Amygdala (tissue), 56 donors: ENCODE data around the gene KLK10.
"Not testable (repeated sequence)": the region's sequence is repeated elsewhere in the genome, so short reads cannot be mapped to it uniquely, and the experiment has no call there.

Source experiments
- DNase-seq, 56 donors: peaks; one replicate each; lab custom pipeline; 2025; lab: John Stamatoyannopoulos, UW

Gene KLK10

DNA sequence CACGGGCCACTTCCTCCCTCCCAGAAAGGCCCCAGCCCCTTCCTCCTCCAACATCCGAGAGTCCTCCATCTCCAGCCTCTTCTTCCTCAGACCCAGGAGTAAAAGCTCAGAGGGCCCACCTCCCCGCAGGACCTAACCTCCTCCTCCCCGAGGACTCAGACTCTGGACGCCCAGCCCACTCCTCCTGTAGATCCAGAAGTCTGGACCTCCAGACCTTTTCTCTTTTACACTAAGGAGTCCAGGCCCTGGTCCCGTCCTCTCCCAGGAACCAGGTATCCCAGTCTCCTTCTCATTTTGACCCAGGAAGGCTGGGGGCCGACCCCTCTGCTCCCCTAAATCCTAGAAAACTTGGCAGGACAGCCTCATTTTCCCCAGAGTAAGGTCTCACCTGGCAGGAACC, 16.2 kb downstream of the KLK10 start:
- no peak for DNase-seq

DNA sequence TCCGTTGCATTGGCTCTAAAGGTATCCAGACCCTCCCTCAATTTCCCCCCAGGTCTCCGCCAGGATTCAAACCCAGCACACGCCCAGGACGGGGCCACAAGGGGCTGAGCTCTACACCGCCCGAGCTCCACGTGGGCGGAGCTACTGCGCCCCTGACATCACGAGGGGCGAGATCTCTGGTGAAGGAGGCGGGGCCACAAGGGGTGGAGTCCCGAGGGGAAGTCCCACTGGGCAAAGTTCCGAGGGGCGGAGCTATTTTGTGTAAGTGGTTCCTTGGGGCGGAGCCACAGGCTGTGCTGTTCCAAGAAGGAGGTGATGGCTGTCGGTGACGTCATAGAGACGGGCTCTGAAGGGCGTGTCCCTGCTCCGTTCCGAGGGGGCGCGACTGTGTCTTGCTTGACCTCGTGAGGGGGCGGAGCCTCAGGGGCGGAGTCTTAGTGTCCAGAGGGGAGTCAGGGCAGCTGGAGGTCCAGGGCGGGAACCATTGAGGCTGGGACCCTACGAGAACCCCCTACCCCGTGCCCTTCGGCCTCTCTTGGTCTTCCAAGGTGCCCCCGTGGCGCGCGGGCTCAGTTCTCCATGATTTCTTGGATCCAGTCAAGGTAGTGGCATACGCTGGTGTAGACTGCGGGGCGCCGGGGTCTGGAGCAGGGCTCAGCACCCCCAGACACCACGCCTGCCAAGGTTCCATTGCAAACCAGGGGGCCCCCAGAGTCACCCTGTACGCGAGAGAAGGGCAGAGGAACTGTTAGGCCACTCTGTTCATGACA, 16.8 kb downstream of the KLK10 start:
- peak in 4 of 56 donors; percentile 10 to 63 (median 26) for DNase-seq

DNA sequence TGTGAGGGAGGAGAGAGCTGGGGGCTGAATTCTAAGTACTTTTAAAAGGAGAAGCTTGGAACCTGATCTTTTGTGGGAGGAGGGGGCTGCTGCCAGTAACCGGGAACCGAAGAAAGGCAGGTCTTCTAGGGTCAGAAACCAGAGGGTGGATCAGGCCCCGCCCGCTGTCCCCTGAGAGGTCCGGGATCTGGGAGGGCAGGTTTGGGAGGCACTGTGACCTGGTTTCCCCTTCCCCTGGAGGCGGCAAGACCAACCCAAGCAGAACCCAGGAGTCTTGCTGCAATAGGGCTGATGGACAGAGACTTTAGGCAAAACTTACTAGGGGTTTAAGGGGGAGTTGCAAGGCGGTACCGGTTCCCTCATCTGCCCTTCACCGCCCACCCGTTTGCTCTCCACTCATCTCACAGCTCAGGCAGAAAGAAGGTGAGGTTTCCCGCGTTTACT, 17.4 kb downstream of the KLK10 start:
- no peak for DNase-seq

DNA sequence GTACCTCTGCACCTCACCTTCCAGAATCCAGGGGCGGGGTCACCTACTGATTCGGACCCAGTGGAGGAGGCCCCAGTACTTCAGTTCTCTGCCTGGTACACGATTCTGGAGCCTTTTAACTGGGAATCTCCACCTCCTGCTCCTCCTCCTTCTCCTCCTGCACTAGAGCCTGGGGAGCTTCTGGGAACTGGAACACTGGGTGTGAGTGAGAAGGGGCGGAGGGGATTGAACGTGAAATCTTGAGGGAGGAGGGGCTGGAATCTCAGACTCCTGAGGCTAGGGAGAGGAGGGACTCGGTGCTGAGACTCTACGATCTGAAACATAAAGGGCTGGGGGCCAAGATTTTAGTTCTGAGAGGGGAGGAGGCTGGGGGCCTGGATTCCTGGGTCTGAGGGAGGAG, 18.0 kb downstream of the KLK10 start, which contains the start of gene KLK8:
KLK8 (minus strand) TSS at position 90 of the 400 bp plus-strand sequence. CDS start 437 bp downstream, outside the sequence.
- DNase-seq, result no peak

DNA sequence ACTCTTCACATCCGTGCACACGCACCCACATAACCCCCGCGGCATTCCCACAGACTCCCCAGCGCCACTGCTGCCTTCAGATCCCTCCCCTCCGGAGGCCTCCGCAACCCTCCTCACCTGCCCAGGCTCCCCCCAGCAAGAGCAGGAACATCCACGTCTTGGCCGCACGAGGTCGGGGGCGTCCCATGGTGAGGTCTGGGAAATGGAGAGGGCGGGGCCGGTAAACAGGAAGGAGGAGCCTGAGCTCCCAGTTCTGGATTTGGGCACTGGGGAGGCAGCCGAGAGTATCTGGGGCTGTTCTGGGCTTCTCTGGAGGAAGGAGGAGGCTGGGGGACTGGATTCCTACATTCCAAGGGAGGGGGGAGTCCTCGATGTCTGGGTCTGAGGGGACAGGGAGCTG, 18.5 kb downstream of the KLK10 start:
- no peak for DNase-seq

DNA sequence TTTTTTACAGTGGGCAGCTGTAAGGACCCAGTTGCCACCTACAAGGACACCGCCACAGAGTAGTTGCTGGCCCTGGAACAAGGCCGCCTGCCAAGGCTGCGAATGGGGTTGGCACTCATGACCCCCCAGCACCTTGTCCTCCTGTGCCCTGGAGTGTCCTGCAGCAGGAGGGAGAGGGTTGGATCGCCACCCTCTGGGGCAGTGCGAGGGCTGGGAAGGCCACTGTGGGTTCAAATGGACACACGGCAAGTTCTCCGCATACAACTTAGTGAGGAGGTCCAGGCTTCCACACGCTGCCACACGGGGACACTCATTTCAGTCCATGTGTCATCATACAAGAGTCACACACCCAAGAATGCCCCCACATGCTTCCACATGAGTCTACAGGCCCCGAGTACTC, 19.1 kb downstream of the KLK10 start:
- DNase-seq, result no peak

DNA sequence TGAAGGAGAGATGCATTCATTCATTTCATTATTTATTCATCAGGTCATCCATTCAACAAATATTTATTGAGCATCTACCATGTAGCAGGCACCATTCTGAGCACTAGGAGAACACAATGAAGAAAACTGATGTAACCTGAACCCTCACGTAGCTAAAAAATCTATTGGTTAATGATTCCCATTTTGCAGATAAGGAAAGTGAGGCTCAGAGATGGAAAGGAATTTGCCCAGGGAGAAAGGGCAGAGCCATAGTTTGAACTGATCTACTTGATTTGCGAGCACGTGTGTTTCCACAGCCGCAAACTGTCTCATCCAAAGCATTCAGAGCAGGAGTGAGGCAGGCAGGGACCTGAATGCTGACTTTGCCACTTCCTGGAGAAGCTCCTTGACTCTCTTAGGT, 20.8 kb downstream of the KLK10 start:
- no peak for DNase-seq

DNA sequence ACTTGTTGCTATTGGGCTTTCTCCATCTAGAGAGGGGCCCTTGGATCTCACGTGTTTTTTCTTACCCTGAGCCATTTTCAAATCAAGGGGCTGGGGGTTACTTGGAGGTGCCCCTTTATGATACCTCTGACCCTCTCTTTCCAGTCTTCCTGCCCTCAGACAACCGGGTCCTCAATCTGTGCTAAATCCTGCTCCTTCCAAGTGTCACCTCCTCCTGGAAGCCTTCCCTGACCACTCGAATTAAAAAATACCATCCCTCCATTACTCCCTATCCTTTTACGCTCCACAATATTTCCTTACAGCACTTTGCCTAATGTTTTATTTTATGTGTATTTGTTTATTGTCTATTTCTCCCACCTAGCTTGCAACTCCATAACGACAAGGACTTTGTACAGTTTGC, 21.4 kb downstream of the KLK10 start:
- DNase-seq, result no peak

DNA sequence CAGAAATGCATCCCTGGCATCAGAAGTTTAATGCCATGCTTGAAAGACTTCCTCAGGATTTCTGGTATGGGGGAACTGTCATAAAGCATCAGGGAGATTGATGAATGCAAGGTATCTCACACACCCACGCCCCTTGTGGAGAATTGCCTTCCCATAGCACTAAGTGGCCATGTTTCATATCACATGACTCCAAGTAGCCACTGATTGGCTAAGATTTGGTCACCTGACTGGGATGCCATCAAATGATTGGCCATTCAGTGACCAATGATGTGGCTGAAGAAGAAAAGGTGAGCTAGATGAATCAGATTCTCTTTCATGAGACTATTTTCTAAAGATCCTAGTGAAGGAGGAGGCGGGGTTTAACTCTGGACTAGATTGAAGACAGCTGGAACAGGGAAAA, 25.4 kb downstream of the KLK10 start:
- no peak for DNase-seq

DNA sequence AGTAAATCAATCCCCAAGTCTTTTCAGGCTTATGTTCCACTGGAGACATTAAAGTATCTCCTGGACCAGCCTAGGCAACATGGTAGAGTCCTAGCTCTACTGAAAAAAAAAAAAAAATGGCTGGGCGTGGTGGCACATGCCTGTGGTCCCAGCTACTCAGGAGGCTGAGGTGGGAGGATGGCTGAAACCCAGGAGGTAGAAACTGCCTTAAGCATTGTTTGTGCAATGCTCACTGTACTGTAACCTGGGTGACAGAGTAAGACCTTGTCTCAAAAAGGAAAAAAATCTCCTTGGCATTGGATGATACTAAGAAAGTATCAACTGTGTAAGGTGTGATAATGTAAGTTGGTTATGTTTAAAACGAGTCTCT, 26.9 kb downstream of the KLK10 start:
- DNase-seq, result no peak

DNA sequence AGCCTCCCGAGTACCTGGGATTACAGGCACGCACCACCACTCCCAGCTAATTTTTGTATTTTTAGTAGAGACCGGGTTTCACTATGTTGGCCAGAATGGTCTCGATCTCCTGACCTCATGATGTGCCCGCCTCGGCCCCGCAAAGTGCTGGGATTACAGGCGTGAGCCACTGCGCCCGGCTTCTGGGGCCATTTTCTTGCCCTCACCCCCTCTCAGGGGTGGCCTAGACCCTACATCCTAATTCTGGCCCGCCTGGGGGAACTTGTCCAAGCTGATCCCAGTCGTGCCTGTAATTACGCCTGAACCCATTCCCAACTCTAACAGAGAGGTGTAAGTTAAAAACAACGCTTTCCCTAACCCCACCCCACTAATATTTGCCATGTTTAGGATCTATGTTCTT, 35.1 kb downstream of the KLK10 start:
- DNase-seq, result not testable (repeated sequence)

DNA sequence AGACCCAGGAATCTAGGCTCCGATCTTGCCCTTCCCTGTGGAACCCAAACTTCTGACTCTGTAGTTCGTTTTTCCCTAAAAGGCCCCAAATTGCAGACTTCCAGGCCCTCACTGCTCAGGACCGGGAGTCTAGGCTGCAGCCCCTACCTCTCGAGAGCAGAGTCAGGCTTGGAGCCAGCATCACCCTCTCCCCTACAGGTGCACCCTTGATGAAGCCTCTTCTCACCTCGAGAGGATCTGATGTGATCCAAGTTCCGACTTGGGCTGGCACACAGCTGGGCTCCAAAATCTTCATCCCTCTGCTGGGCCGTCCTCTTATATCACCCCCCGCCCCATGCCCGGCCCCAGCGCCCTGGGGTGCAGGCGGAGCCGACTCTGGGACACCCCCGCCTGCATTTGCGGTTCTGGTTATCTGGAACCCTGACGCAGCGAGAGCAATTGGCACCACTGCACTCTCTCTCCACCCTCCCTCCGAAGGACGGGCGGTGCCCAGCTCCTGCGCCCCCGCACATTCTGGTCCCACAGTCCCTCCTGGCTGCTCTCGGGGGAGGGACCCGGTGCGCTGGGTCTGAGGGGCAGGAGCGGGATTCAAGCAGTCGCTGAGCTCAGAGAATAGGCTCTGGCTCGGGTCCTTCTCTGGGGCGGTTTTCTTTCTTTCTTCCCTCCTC, 35.8 kb downstream of the KLK10 start, which contains the start of gene KLK7:
KLK7 (minus strand) TSS at position 293 of the 668 bp plus-strand sequence. CDS start 1,518 bp downstream, outside the sequence.
- DNase-seq, result peak in 3 of 56 donors; percentile 10 to 18 (median 13)

DNA sequence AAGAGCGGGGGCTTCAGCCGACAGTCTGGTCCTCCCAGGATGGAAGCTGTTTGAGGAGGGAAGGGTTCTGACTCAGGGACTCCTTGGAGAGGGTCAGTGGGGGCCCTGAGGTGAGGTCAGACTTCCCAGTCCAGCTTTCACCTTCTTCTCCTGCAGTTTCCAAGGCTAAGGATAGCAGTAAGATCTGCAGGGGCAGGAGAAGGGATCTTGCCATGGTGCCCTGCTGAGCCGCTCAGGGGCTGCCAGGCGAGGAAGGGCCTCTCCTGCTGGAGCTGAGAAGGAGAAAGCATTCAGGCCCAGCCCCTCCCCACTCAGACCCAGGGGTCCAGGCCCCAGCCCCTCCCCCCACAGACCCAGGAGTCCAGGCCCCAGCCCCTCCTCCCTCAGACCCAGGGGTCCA, 37.3 kb downstream of the KLK10 start:
- DNase-seq, result no peak

DNA sequence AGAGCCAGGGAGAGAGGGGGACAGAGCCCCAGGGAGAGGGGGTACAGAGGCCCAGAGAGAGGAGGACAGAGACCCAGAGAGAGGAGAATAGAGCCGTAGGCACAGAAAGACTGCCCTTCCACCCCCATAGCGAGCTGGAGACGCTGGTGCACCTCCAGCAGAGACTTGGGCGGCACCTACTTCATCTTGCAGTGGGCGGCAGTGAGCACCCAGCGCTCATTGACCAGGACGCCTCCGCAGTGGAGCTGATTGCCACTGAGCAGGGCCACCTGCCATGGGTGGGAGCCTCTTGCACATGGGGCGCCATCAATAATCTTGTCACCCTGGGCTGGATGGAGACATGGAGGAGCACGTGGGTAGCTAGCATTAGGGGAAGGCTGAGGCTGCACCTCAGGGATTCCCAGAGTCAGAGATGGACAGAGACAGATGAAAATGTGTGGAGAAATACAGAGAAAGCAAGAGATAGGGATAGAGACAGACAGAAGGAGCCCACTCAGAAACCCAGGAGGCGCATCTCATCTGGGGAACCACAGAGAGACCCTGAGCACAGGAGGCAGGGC, 37.8 kb downstream of the KLK10 start:
- peak in 2 of 56 donors; percentile 10 to 14 for DNase-seq

DNA sequence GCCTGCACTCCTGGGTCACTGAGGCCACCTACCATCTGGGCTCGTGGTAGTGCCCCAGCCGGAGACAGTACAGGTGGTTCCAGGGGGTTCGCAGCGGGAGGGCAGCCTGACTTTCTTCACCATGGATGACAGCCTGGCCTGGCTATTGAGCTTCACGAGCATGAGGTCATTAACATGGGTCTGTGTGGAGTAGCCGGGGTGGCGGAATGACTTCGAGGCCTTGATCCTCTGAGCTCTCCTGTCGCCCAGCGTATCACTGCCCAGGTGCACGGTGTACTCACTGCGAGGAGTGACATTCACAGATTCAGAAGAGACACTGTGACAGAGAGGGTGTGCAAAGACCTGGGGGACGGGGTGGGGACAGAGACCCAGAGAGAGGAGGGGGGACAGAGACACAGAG, 39.3 kb downstream of the KLK10 start:
- no peak for DNase-seq

DNA sequence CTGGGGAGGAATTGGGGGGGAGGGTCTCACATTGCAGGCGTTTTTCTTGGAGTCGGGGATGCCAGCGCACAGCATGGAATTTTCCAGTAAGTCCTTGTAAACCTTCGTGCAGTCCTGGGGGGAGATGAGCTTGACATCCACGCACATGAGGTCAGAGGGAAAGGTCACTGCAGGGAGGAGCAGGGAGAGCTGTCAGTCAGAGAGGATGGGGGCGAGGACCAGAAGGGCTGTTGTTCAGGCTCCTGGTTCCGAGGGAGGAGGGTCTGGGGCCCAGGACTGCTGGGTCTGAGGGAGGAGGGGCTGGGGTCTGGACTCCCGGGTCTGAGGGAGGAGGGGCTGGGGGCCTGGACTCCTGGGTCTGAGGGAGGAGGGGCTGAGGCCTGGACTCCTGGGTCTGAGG, 39.8 kb downstream of the KLK10 start:
- DNase-seq, result peak in 1 of 56 donors; percentile 5

DNA sequence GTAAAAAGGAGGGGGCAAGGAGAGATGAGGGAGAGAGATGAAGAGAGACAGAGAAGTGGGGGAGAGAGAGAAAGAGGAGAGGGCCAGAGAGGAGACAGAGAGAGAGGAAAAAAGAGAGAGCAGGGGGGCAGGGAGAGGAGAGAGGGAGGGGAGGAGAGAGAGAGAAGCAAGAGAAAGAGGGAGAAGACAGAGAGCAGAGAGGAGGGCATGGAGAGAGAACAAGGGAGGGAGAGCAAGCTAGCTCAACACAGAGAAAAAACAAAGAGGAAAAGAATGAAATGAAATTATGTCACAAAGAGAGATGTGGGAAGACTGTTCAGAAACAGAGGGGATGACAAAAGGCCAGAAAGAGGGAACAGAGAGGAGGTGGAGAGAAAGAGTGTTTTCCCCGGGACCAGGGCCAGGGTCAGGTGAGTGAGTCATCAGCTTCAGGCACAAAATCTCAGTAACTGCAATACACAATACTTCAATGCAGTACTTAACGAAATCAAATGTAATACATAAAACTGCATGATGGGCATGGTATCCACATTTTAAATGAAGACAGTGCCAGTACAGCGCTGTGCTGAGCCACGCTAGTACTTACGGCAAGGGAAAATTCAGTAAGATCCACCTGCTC, 40.6 kb downstream of the KLK10 start:
- no peak for DNase-seq

DNA sequence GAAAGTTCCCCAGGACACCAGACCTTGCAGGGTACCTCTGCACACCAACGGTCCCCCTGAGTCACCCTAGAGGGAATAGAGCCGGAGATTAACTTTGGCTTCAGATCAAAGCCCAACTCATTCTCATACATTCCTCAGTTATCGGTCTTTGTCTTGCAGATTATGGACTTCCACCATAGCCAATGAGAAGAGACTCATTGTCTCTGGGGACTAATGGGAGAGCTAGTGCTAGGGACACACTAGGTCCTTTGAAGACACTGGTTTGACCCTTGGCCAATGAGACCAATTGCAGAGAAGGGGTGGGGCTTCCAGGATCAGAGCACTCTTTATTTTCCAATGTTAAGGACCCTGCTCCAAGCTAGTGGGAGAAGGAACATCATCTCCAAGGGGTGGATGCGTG, 41.9 kb downstream of the KLK10 start:
- no peak for DNase-seq

DNA sequence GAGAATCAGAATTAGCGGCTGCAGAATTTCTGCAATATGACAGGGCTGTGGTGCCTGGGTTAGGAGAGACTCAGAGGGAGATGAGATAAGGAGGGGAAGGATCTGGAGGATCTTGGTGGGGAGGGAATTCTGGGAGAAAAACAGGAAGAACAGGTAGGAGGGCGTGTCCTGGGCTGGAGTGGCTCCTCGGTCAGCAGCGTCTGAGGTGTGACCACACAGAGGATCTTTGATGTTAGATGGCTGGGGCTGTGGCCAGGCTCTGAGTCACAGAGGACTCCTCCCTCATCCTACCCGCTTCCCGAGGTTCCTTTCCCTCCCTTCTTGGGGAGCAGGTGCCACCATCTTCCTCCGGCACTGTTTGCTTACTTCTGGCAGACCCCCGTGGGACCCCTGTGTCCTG, 43.7 kb downstream of the KLK10 start:
- DNase-seq, result peak in 1 of 56 donors; percentile 3

DNA sequence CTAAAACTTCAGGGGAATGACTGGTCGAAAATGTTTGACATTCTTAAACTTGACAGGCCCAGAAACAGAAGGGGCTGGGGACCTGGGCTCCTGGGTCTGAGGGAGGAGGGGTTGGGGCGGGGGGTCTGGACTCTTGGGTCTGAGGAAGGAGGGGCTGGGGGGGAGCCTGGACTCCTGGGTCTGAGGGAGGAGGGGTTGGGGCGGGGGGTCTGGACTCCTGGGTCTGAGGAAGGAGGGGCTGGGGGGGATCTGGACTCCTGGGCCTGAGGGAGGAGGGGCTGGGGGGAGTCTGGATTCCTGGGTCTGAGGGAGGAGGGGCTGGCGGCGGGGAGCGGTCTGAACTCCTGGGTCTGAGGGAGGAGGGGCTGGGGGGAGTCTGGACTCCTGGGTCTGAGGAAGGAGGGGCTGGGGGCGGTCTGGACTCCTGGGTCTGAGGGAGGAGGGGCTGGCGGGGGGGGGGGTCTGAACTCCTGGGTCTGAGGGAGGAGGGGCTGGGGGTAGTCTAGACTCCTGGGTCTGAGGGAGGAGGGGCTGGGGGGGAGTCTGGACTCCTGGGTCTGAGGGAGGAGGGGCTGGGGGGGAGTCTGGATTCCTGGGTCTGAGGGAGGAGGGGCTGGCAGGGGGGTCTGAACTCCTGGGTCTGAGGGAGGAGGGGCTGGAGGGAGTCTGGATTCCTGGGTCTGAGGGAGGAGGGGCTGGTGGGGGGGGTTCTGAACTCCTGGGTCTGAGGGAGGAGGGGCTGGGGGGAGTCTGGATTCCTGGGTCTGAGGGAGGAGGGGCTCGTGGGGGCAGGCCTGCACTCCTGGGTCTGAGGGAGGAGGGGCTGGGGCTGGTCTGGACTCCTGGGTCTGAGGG, 44.6 kb downstream of the KLK10 start:
- no peak for DNase-seq
